Loucy (cell line): ENCODE measurements around the gene BMAL1.

Experiments
- H2AFZ ChIP-seq: fragments of 200-600 bp; sonication (generic); 2 replicates; pipeline ENCODE4 v1.6.0; 2016; ENCODE audit warnings: antibody characterized with exemption, mild to moderate bottlenecking, low read length, moderate library complexity
- H3F3A ChIP-seq: fragments of 200-600 bp; 2 replicates; pipeline ENCODE4 v1.6.0; 2016; ENCODE audit warnings: antibody characterized with exemption, low read depth, mild to moderate bottlenecking
- H3K27me3 ChIP-seq: fragments of 200-600 bp; sonication (generic); 2 replicates; pipeline ENCODE4 v1.6.1; 2014; ENCODE audit warnings: low read length, mild to moderate bottlenecking; ENCODE audit not compliant: insufficient read depth, poor library complexity, severe bottlenecking
- H3K36me3 ChIP-seq: fragments of 200-600 bp; sonication (generic); 2 replicates; pipeline ENCODE4 v1.6.1; 2016; ENCODE audit warnings: low read length; ENCODE audit not compliant: insufficient read depth
- H3K4me1 ChIP-seq: fragments of 200-600 bp; sonication (generic); 2 replicates; pipeline ENCODE4 v1.5.1; 2014; ENCODE audit warnings: low read length, mild to moderate bottlenecking; ENCODE audit not compliant: insufficient read depth, poor library complexity, severe bottlenecking
- H3K4me2 ChIP-seq: fragments of 200-600 bp; sonication (generic); 2 replicates; pipeline ENCODE4 v1.6.0; 2014; ENCODE audit warnings: antibody characterized with exemption, low read length, low read depth, mild to moderate bottlenecking; ENCODE audit not compliant: poor library complexity, severe bottlenecking
- H3K4me3 ChIP-seq: fragments of 200-600 bp; sonication (generic); 2 replicates; pipeline ENCODE4 v1.5.1; 2014; ENCODE audit warnings: low read length, mild to moderate bottlenecking, mixed read lengths; ENCODE audit not compliant: poor library complexity, severe bottlenecking
- H3K79me2 ChIP-seq: fragments of 200-600 bp; sonication (generic); 2 replicates; pipeline ENCODE4 v1.6.1; 2014; ENCODE audit warnings: low read length; ENCODE audit not compliant: insufficient read depth
- H3K9ac ChIP-seq: fragments of 200-600 bp; sonication (generic); 2 replicates; pipeline ENCODE4 v1.6.0; 2014; ENCODE audit warnings: mild to moderate bottlenecking, low read depth, low read length, moderate library complexity; ENCODE audit not compliant: poor library complexity, severe bottlenecking
- H3K9me2 ChIP-seq: fragments of 200-600 bp; sonication (generic); replicated peaks from 2 replicates; pipeline ENCODE4 v1.6.1; 2016; ENCODE audit warnings: low read depth, low read length, mixed read lengths
- H3K9me3 ChIP-seq: fragments of 200-600 bp; sonication (generic); 2 replicates; pipeline ENCODE4 v1.6.1; 2014; ENCODE audit warnings: mild to moderate bottlenecking, antibody characterized with exemption, low read length, low read depth; ENCODE audit not compliant: insufficient read depth
- H4K20me1 ChIP-seq: fragments of 200-600 bp; sonication (generic); 2 replicates; pipeline ENCODE4 v1.6.0; 2014; ENCODE audit warnings: antibody characterized with exemption, low read length, mild to moderate bottlenecking; ENCODE audit not compliant: insufficient read depth, poor library complexity, severe bottlenecking
- EZH2phosphoT487 ChIP-seq: fragments of 200-600 bp; IDR thresholded peaks from 2 replicates; pipeline ENCODE4 v1.6.1; 2018; ENCODE audit warnings: antibody characterized with exemption, mild to moderate bottlenecking, moderate library complexity, borderline replicate concordance
- TF ChIP-seq, protein P1 (sequence below): fragments of 200-600 bp; sonication (generic); conservative IDR thresholded peaks from 2 replicates; pipeline ENCODE4 v1.5.1; 2014; ENCODE audit warnings: mild to moderate bottlenecking, antibody characterized with exemption, low read length

Gene BMAL1

DNA sequence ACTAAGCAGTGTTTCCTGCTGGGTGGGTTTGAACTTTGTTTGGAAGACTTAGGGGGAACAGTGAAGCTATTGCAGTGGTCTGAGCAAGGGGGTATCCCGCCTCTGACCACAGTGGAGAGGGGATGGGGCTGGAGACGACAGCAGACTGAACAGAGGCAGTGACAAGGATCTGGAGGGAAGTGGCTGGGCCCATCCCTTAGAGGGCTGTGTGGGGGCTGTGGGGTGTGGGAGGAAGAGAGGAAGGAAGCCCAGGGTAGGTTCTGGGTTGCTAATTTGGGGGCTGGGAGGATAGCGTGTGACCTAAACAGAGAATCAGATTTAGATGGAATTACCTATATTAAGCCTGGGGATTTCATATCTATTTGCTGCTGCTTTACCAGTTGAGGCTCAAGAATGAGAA lies 70.7 kb downstream of the BMAL1 start:
- no peak overlapping the region for H3K4me3 ChIP-seq
- H3K79me2 ChIP-seq = no peaks in the 10 kb centered on the region
- no peaks in the 10 kb centered on the region for H3K4me1 ChIP-seq
- H3K4me2 ChIP-seq = no peak overlapping the region
- H3K27me3 ChIP-seq = no peaks in the 10 kb centered on the region
- no peaks in the 10 kb centered on the region for H4K20me1 ChIP-seq
- no peaks in the 10 kb centered on the region for H3K9me2 ChIP-seq
- H2AFZ ChIP-seq = no peak overlapping the region
- TF ChIP-seq, protein P1, sequence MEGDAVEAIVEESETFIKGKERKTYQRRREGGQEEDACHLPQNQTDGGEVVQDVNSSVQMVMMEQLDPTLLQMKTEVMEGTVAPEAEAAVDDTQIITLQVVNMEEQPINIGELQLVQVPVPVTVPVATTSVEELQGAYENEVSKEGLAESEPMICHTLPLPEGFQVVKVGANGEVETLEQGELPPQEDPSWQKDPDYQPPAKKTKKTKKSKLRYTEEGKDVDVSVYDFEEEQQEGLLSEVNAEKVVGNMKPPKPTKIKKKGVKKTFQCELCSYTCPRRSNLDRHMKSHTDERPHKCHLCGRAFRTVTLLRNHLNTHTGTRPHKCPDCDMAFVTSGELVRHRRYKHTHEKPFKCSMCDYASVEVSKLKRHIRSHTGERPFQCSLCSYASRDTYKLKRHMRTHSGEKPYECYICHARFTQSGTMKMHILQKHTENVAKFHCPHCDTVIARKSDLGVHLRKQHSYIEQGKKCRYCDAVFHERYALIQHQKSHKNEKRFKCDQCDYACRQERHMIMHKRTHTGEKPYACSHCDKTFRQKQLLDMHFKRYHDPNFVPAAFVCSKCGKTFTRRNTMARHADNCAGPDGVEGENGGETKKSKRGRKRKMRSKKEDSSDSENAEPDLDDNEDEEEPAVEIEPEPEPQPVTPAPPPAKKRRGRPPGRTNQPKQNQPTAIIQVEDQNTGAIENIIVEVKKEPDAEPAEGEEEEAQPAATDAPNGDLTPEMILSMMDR = no peak
- TF ChIP-seq EZH2phosphoT487 = no peak
- no peaks in the 10 kb centered on the region for H3K36me3 ChIP-seq
- no peaks in the 10 kb centered on the region for H3K9me3 ChIP-seq
- H3F3A ChIP-seq = no peaks in the 10 kb centered on the region
- no peak overlapping the region for H3K9ac ChIP-seq

DNA sequence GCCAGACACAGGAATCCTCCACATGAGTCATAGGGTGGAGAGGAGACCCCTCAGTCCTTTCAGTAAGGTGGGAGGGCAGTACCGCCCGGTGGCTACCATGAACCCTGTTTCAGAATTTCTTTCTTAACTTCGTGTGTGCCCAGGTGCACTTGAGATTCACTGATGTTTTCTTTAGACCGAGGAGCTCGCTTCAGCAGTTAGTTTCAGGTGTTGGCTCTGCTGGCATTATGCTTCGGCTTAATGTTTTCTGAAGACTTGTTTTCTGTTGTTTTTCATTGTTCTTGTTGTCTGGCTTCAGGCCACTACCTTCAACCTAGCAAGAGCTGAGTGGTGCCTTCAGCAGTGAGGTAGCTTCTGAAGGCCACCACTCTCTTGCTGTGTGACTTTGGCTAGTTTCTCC lies 71.5 kb downstream of the BMAL1 start:
- Histone ChIP-seq H3K4me2 (no peak overlapping the region), H2AFZ (no peak overlapping the region), H3K4me3 (no peak overlapping the region), H3K79me2 (no peaks in the 10 kb centered on the region), H3K27me3 (no peaks in the 10 kb centered on the region), H3K9me2 (no peaks in the 10 kb centered on the region), H4K20me1 (no peaks in the 10 kb centered on the region), H3F3A (no peaks in the 10 kb centered on the region), H3K9me3 (no peaks in the 10 kb centered on the region), H3K36me3 (no peaks in the 10 kb centered on the region), H3K4me1 (no peaks in the 10 kb centered on the region), H3K9ac (no peak overlapping the region)
- no peak for TF ChIP-seq EZH2phosphoT487

DNA sequence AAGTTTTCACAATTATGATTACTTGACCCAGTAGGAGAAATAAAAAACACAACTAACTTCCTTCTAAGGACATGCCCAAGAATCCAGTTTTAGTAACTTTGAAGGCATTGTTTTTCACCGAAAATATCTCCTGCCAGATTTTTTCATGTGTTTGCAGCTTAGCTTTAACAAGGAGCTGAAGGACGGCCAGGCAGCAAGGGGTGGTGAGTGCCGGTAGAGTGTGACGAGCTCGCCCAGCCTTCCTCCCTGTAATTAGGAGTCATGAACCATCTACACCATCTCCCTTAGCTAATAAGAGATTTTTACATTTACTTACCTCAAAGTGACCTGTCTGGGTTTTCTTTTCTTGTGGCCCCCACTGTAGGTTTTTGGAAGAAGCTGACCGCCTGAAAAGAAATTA lies 72.0 kb downstream of the BMAL1 start:
- Histone ChIP-seq H3K4me3 (no peak overlapping the region), H3K9me2 (no peaks in the 10 kb centered on the region), H3K36me3 (no peaks in the 10 kb centered on the region), H3K4me1 (no peaks in the 10 kb centered on the region), H3F3A (no peaks in the 10 kb centered on the region), H2AFZ (no peak overlapping the region), H3K9ac (no peak overlapping the region), H3K79me2 (no peaks in the 10 kb centered on the region), H3K27me3 (no peaks in the 10 kb centered on the region), H4K20me1 (no peaks in the 10 kb centered on the region), H3K4me2 (no peak overlapping the region), H3K9me3 (no peaks in the 10 kb centered on the region)
- TF ChIP-seq EZH2phosphoT487 = no peak
- TF ChIP-seq, protein P1 = no peak

DNA sequence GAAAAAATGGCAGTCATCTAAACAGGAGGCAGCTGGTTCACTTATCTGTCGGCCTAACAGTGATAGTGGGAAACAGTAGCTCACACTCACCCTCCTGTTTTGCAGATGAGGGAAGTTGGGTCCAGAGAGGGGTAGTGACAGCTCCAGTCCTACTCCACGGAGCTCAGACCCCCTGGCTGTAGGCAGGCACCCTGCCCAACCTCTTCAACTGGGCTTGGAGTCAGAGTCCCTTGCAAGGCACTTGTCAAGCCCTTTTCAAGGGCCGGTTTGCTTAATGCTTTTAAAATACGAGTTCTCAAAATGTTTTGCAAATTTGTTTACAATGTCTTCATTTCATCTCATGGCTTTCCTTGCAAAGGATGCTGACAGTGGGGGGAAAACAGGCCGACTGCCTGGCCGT lies 75.1 kb downstream of the BMAL1 start:
- Histone ChIP-seq H3K36me3 (no peaks in the 10 kb centered on the region), H3K79me2 (no peaks in the 10 kb centered on the region), H3K4me1 (no peaks in the 10 kb centered on the region), H3K4me3 (no peak overlapping the region), H4K20me1 (no peaks in the 10 kb centered on the region), H3K27me3 (no peaks in the 10 kb centered on the region), H2AFZ (no peak overlapping the region), H3K9ac (no peak overlapping the region), H3F3A (no peaks in the 10 kb centered on the region), H3K9me2 (no peaks in the 10 kb centered on the region), H3K9me3 (no peaks in the 10 kb centered on the region), H3K4me2 (no peak overlapping the region)
- TF ChIP-seq, protein P1 = no peak
- TF ChIP-seq EZH2phosphoT487 = no peak
